Measurements from ENCODE around the gene FSTL4. TPM values are rescaled to one million over a fixed set of nuclear protein-coding genes. Genes with fewer than 3 reads are reported as not detected.

The FSTL4 gene
- polyA plus RNA-seq, 1 donor (not counting 4 experiments of a cell fraction or from before 2014, with no cell fraction given): 1.7 TPM

DNA sequence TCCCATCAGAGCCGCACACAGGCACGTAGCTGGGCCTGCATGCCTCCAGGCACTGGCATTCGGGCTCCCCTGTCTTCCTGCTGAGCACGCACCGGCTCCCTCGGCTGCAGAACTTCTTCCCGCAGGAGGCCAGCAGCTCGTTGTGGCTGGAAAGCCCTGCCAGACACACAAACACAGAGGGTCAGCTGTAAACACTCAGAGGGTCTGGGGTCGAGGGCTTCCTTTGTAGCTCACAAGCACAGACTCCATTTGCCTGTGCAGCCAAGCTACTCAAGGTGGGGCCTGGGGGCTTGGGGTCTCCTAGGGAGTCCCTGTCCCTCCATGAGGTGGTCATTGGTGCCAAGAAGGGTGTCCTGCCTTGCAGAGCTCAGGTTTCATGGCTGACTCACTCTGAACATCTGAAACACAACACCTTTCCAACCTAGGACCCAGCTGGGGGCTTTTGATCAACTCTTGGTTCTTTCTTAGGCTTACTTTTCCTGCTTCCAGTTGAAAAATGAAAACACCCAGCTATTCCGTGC is 211.4 kb downstream of the FSTL4 start:
- Histone ChIP-seq H4K20me1 (ENCODE audit: control insufficient read depth, extremely low read depth, insufficient read depth, low read length) (no peaks in the 10 kb centered on the region), H3K79me2 (ENCODE audit: control insufficient read depth, insufficient read depth, low read length) (no peaks in the 10 kb centered on the region), H3K27ac (ENCODE audit: control insufficient read depth, insufficient read depth, low read length) (no peak overlapping the region), H3K4me2 (ENCODE audit: control insufficient read depth, extremely low read depth, insufficient read depth, low read depth, low read length) (no peak overlapping the region), H3K9me3 (ENCODE audit: control insufficient read depth, low read depth, low read length) (no peaks in the 10 kb centered on the region), H3K27me3 (ENCODE audit: control insufficient read depth, extremely low read depth, insufficient read depth, low read length) (no peaks in the 10 kb centered on the region), H3K9me1 (ENCODE audit: control insufficient read depth, extremely low read depth, insufficient read depth, low read length) (no peaks in the 10 kb centered on the region), H3K4me3 (ENCODE audit: control insufficient read depth in 2 of 3, extremely low read depth in 1 of 3, insufficient read depth in 2 of 3, low read depth in 1 of 3, low read length in 3 of 3) (no peak overlapping the region), H2AFZ (ENCODE audit: control insufficient read depth, low read length) (no peak overlapping the region), H3K36me3 (ENCODE audit: control insufficient read depth in 2 of 2, extremely low read depth in 1 of 2, insufficient read depth in 2 of 2, low read length in 2 of 2) (no peaks in the 10 kb centered on the region), H3K9ac (ENCODE audit: control insufficient read depth, extremely low read depth, insufficient read depth, low read length) (no peak overlapping the region), H3K4me1 (ENCODE audit: control insufficient read depth, extremely low read depth, insufficient read depth, low read length) (no peaks in the 10 kb centered on the region)
- DNase-seq (ENCODE audit: low read depth, low spot score): no peak
- FAIRE-seq: no peak
- dilution Hi-C loops (cut with MboI; ENCODE audit: extremely low pct_ligation_motif_present, low sequenced_read_pairs): no loop called here
- TF ChIP-seq, protein P1, sequence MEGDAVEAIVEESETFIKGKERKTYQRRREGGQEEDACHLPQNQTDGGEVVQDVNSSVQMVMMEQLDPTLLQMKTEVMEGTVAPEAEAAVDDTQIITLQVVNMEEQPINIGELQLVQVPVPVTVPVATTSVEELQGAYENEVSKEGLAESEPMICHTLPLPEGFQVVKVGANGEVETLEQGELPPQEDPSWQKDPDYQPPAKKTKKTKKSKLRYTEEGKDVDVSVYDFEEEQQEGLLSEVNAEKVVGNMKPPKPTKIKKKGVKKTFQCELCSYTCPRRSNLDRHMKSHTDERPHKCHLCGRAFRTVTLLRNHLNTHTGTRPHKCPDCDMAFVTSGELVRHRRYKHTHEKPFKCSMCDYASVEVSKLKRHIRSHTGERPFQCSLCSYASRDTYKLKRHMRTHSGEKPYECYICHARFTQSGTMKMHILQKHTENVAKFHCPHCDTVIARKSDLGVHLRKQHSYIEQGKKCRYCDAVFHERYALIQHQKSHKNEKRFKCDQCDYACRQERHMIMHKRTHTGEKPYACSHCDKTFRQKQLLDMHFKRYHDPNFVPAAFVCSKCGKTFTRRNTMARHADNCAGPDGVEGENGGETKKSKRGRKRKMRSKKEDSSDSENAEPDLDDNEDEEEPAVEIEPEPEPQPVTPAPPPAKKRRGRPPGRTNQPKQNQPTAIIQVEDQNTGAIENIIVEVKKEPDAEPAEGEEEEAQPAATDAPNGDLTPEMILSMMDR (optimal IDR thresholded peaks at IDR 0.05 in 1 of 3, IDR thresholded peaks at IDR 0.05 in 1 of 3, conservative IDR thresholded peaks at IDR 0.05 in 1 of 3; ENCODE audit: extremely low read depth in 1 of 3, insufficient read depth in 2 of 3, low read length in 3 of 3): no peak
- TF ChIP-seq EZH2 (IDR thresholded peaks at IDR 0.05; ENCODE audit: low read length): no peak

DNA sequence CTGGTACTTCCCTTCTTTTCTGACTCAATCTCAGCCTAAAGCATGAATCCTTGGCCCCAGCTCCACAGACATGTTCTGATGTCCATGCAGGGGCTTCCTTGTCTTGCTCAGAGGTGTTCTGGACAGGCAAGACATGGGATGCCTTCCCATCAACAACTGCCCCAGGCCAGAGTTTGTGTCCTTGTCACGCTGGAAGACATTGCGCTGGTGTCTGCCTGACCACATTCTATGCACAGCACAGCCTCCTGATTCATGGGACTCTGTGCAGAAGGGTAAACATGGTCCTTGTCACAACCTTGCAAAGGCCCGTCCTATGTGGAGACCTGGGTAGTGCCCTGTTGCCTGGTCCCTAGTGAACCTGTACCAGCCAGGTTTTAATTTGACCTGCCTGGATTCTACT is 212.2 kb downstream of the FSTL4 start:
- Histone ChIP-seq H3K79me2 (ENCODE audit: control insufficient read depth, insufficient read depth, low read length) (no peaks in the 10 kb centered on the region), H2AFZ (ENCODE audit: control insufficient read depth, low read length) (no peak overlapping the region), H3K4me1 (ENCODE audit: control insufficient read depth, extremely low read depth, insufficient read depth, low read length) (no peaks in the 10 kb centered on the region), H3K9me3 (ENCODE audit: control insufficient read depth, low read depth, low read length) (no peaks in the 10 kb centered on the region), H3K27me3 (ENCODE audit: control insufficient read depth, extremely low read depth, insufficient read depth, low read length) (no peaks in the 10 kb centered on the region), H3K4me3 (ENCODE audit: control insufficient read depth in 2 of 3, extremely low read depth in 1 of 3, insufficient read depth in 2 of 3, low read depth in 1 of 3, low read length in 3 of 3) (no peak overlapping the region), H3K4me2 (ENCODE audit: control insufficient read depth, extremely low read depth, insufficient read depth, low read depth, low read length) (no peak overlapping the region), H3K36me3 (ENCODE audit: control insufficient read depth in 2 of 2, extremely low read depth in 1 of 2, insufficient read depth in 2 of 2, low read length in 2 of 2) (no peaks in the 10 kb centered on the region), H3K9ac (ENCODE audit: control insufficient read depth, extremely low read depth, insufficient read depth, low read length) (no peak overlapping the region), H4K20me1 (ENCODE audit: control insufficient read depth, extremely low read depth, insufficient read depth, low read length) (no peaks in the 10 kb centered on the region), H3K27ac (ENCODE audit: control insufficient read depth, insufficient read depth, low read length) (no peak overlapping the region), H3K9me1 (ENCODE audit: control insufficient read depth, extremely low read depth, insufficient read depth, low read length) (no peaks in the 10 kb centered on the region)
- TF ChIP-seq, protein P1 (optimal IDR thresholded peaks at IDR 0.05 in 1 of 3, IDR thresholded peaks at IDR 0.05 in 1 of 3, conservative IDR thresholded peaks at IDR 0.05 in 1 of 3; ENCODE audit: extremely low read depth in 1 of 3, insufficient read depth in 2 of 3, low read length in 3 of 3): no peak
- TF ChIP-seq EZH2 (IDR thresholded peaks at IDR 0.05; ENCODE audit: low read length): no peak
- DNase-seq (ENCODE audit: low read depth, low spot score) (no peak), FAIRE-seq (no peak)
- dilution Hi-C loops (cut with MboI; ENCODE audit: extremely low pct_ligation_motif_present, low sequenced_read_pairs): no loop called here

Data from keratinocyte (primary cell).